H1 (cell line): ENCODE measurements around the gene ITGB4. TPM values are rescaled to one million over a fixed set of nuclear protein-coding genes. Genes with fewer than 3 reads are reported as not detected.

Source experiments
- CTCF ChIA-PET: fragments of 300-600 bp; sonication (Branson Sonifier 250); formaldehyde crosslinking; loops from one replicate; lab custom pipeline; 2021; ENCODE audit not compliant: partially characterized antibody; lab: Charles Lee
- POLR2A ChIA-PET: fragments of 300-600 bp; sonication (Branson Sonifier 250); formaldehyde crosslinking; loops from one replicate; lab custom pipeline; 2021; ENCODE audit warnings: inconsistent platforms; ENCODE audit not compliant: partially characterized antibody; lab: Charles Lee
- DNase-seq, 2 experiments: peaks; one replicate each; pipeline versions ENCODE4 v3.0.0 to v3.0.0-alpha.2; 2010 to 2022; ENCODE audit warnings: low spot score in 2 of 2, low read depth in 1 of 2, mixed read lengths in 1 of 2
- FAIRE-seq: peaks from 2 replicates; lab custom pipeline; 2011; peaks lifted over from hg19 to GRCh38; lab: Jason Lieb, UNC
- H2AFZ ChIP-seq: 2 replicates; pipeline ENCODE4 v1.8.1; 2012; ENCODE audit warnings: low read length, inconsistent platforms
- H2AK5ac ChIP-seq: 2 replicates; pipeline ENCODE4 v1.6.1; 2013; ENCODE audit warnings: low read depth, low read length
- H2BK120ac ChIP-seq: replicated peaks from 2 replicates; pipeline ENCODE3; 2013; ENCODE audit warnings: low read depth, low read length, inconsistent platforms
- H2BK12ac ChIP-seq: 2 replicates; pipeline ENCODE4 v1.6.1; 2013; ENCODE audit warnings: low read depth, low read length
- H2BK15ac ChIP-seq: 2 replicates; pipeline ENCODE4 v1.6.1; 2013; ENCODE audit warnings: low read length
- H2BK20ac ChIP-seq: 2 replicates; pipeline ENCODE4 v1.6.1; 2013; ENCODE audit warnings: low read length
- H2BK5ac ChIP-seq: 2 replicates; pipeline ENCODE4 v1.6.1; 2013; ENCODE audit warnings: low read depth, low read length
- H3K14ac ChIP-seq: 2 replicates; pipeline ENCODE4 v1.6.1; 2013; ENCODE audit warnings: inconsistent platforms; ENCODE audit not compliant: insufficient read length
- H3K18ac ChIP-seq: 2 replicates; pipeline ENCODE4 v1.6.1; 2013; ENCODE audit warnings: low read length; ENCODE audit errors: extremely low read depth
- H3K23ac ChIP-seq: 2 replicates; pipeline ENCODE4 v1.6.1; 2013; ENCODE audit warnings: inconsistent platforms; ENCODE audit not compliant: insufficient read length
- H3K23me2 ChIP-seq: 2 replicates; pipeline ENCODE4 v1.6.1; 2013; ENCODE audit warnings: low read depth, low read length
- H3K27ac ChIP-seq: 2 replicates; pipeline ENCODE4 v1.6.1; 2011; ENCODE audit warnings: low read depth, low read length, inconsistent platforms
- H3K27me3 ChIP-seq, 4 experiments: replicated peaks in 1 of 4; 1 replicate in 1 of 4; 2 replicates in 3 of 4; pipeline versions ENCODE4 v1.6.1 to v1.8.1; 2011 to 2013; ENCODE audit warnings: low read length in 3 of 4, mild to moderate bottlenecking in 3 of 4, inconsistent platforms in 2 of 4, mixed read lengths in 2 of 4, moderate library complexity in 1 of 4; ENCODE audit not compliant: control insufficient read depth in 3 of 4, insufficient read depth in 3 of 4; ENCODE audit errors: extremely low read depth in 1 of 4
- H3K36me3 ChIP-seq, 4 experiments: 2 replicates each; pipeline versions ENCODE4 v1.6.1 to v1.8.1; 2011 to 2013; ENCODE audit warnings: mild to moderate bottlenecking in 4 of 4, low read length in 3 of 4, moderate library complexity in 2 of 4, control low read depth in 1 of 4, inconsistent platforms in 1 of 4; ENCODE audit not compliant: insufficient read depth in 4 of 4, control insufficient read depth in 2 of 4
- H3K4ac ChIP-seq: replicated peaks from 2 replicates; pipeline ENCODE3; 2013; ENCODE audit warnings: low read length, low read depth, mixed read lengths, inconsistent platforms; ENCODE audit not compliant: insufficient read length
- H3K4me1 ChIP-seq, 4 experiments: replicated peaks in 1 of 4; 1 replicate in 1 of 4; 2 replicates in 3 of 4; pipeline versions ENCODE4 v1.6.1 to v1.8.1; 2011 to 2013; ENCODE audit warnings: low read length in 3 of 4, inconsistent platforms in 2 of 4, mixed read lengths in 1 of 4; ENCODE audit not compliant: insufficient read depth in 4 of 4, control insufficient read depth in 3 of 4
- H3K4me2 ChIP-seq, 2 experiments: 2 replicates each; pipeline versions ENCODE4 v1.6.1 to v1.8.1; 2011 to 2013; ENCODE audit warnings: low read depth in 2 of 2, low read length in 2 of 2, control low read depth in 1 of 2, inconsistent platforms in 1 of 2, mild to moderate bottlenecking in 1 of 2; ENCODE audit not compliant: insufficient read depth in 1 of 2
- H3K4me3 ChIP-seq, 4 experiments: fragments of 200-600, 300-600 bp in 1 of 4; sonication (generic), shearing (Covaris generic), sonication (Bioruptor Twin) in 1 of 4; 2 replicates each; pipeline versions ENCODE4 v1.5.1 to v1.8.1; 2011 to 2016; ENCODE audit warnings: low read length in 4 of 4, low read depth in 3 of 4, control low read depth in 2 of 4, inconsistent platforms in 2 of 4, mild to moderate bottlenecking in 2 of 4, mixed read lengths in 1 of 4, moderate library complexity in 1 of 4; ENCODE audit not compliant: insufficient read depth in 2 of 4; ENCODE audit errors: extremely low read depth in 1 of 4
- H3K56ac ChIP-seq: replicated peaks from 2 replicates; pipeline ENCODE3; 2013; ENCODE audit warnings: low read depth, mild to moderate bottlenecking, mixed read lengths, low read length, inconsistent platforms; ENCODE audit not compliant: insufficient read length
- H3K79me1 ChIP-seq: 2 replicates; pipeline ENCODE4 v1.6.1; 2013; ENCODE audit warnings: low read depth, low read length, control low read depth
- H3K79me2 ChIP-seq, 2 experiments: 2 replicates each; pipeline versions ENCODE4 v1.6.1 to v1.8.1; 2012 to 2013; ENCODE audit warnings: low read length in 2 of 2, mild to moderate bottlenecking in 2 of 2, inconsistent platforms in 1 of 2; ENCODE audit not compliant: insufficient read depth in 2 of 2, control insufficient read depth in 1 of 2
- H3K9ac ChIP-seq, 4 experiments: replicated peaks in 1 of 4; 1 replicate in 1 of 4; 2 replicates in 3 of 4; pipeline versions ENCODE4 v1.6.1 to v1.8.1; 2011 to 2013; ENCODE audit warnings: low read depth in 3 of 4, low read length in 3 of 4, control low read depth in 2 of 4, mild to moderate bottlenecking in 2 of 4, moderate library complexity in 2 of 4, inconsistent platforms in 1 of 4; ENCODE audit errors: extremely low read depth in 1 of 4
- H3K9me3 ChIP-seq, 2 experiments: 2 replicates each; pipeline versions ENCODE4 v1.6.1 to v1.8.1; 2012 to 2013; ENCODE audit warnings: mild to moderate bottlenecking in 2 of 2, moderate library complexity in 2 of 2, control low read depth in 1 of 2, inconsistent platforms in 1 of 2, low read depth in 1 of 2, low read length in 1 of 2, mixed read lengths in 1 of 2; ENCODE audit not compliant: insufficient read depth in 2 of 2
- H4K20me1 ChIP-seq, 2 experiments: replicated peaks in 1 of 2; 2 replicates each; pipeline versions ENCODE3 to v1.8.1; 2011 to 2013; ENCODE audit warnings: inconsistent platforms in 2 of 2, low read length in 2 of 2, mild to moderate bottlenecking in 1 of 2; ENCODE audit not compliant: insufficient read depth in 2 of 2, control insufficient read depth in 1 of 2
- H4K5ac ChIP-seq: 2 replicates; pipeline ENCODE4 v1.6.1; 2013; ENCODE audit warnings: low read length, low read depth, mixed read lengths, inconsistent platforms; ENCODE audit not compliant: insufficient read length
- H4K8ac ChIP-seq: 2 replicates; pipeline ENCODE4 v1.8.0; 2013; ENCODE audit warnings: mild to moderate bottlenecking, moderate library complexity, low read length, inconsistent platforms; ENCODE audit not compliant: insufficient read depth; ENCODE audit errors: extremely low read depth
- H4K91ac ChIP-seq: replicated peaks from 2 replicates; pipeline ENCODE3; 2013; ENCODE audit warnings: low read length, mixed read lengths, inconsistent platforms; ENCODE audit not compliant: insufficient read length
- CBX8 ChIP-seq: fragments of 300-800, 300-1000 bp; sonication (generic); IDR thresholded peaks from 2 replicates; pipeline ENCODE4 v1.7.1; 2016; ENCODE audit warnings: low read depth, low read length, borderline replicate concordance
- JUN ChIP-seq: IDR thresholded peaks from 2 replicates; pipeline ENCODE4 v1.6.1; 2011; ENCODE audit warnings: low read depth, mild to moderate bottlenecking, improper control_type of control experiment, low read length
- RFX5 ChIP-seq: IDR thresholded peaks from 2 replicates; pipeline ENCODE4 v1.6.1; 2011; ENCODE audit warnings: low read depth, low read length, improper control_type of control experiment, borderline replicate concordance
- WGBS, 2 experiments: shearing (Covaris generic) in 1 of 2; methylation state at CpG; one replicate each; pipeline versions ENCODE4 v1.1.6 to v1.1.7; 2013 to 2015; ENCODE audit warnings: low lambda C conversion rate in 2 of 2, mixed read lengths in 2 of 2, inconsistent platforms in 1 of 2, low coverage in 1 of 2, missing lambda C conversion rate in 1 of 2; ENCODE audit not compliant: insufficient replicate concordance in 2 of 2, insufficient coverage in 1 of 2, insufficient read length in 1 of 2; ENCODE audit errors: extremely low coverage in 1 of 2, missing lambda C conversion rate in 1 of 2; 5-methylcytosine and 5-hydroxymethylcytosine counted together
- polyA plus RNA-seq, 7 experiments: library from polyadenylated mRNA; depleted of rRNA in 3 of 7; stranded (reverse) in 5 of 7; unstranded in 2 of 7; fragments of >200 nt in 5 of 7; fragments of 200-250 nt in 2 of 7; gene quantifications; 1 replicate in 5 of 7; 2 replicates in 1 of 7; 4 replicates in 1 of 7; pipeline versions ENCODE4 v1.2.1 to v1.2.3, GENCODE V29; 2011 to 2013; ENCODE audit warnings: missing spikeins in 2 of 7, mixed read lengths in 2 of 7
- total RNA-seq: library from RNA; stranded (reverse); fragmentation: NEBNext Ultra II Directional; extraction: Animal tissue kit (Norgen Biotek cat#: 25700); gene quantifications from 2 replicates; pipeline ENCODE4 v1.2.1, GENCODE V29; 2021

The ITGB4 gene
- total and polyA plus RNA-seq, 2 of the 8 experiments (the other 6 are each of a cell fraction or from before 2014, with no cell fraction given), result 5.2 to 5.6 TPM

DNA sequence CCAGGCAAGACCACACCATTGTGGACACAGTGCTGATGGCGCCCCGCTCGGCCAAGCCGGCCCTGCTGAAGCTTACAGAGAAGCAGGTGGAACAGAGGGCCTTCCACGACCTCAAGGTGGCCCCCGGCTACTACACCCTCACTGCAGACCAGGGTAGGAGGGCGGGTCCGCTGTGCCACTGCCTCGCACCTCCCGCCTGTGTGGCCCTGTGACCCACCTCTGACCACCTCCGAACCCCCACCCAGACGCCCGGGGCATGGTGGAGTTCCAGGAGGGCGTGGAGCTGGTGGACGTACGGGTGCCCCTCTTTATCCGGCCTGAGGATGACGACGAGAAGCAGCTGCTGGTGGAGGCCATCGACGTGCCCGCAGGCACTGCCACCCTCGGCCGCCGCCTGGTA lies 21.1 kb downstream of the ITGB4 start:
- Histone ChIP-seq H3K14ac (no peak overlapping the region), H2BK120ac (no peak overlapping the region), H3K4me3 (no peak overlapping the region), H3K4me1 (no peaks in the 10 kb centered on the region), H4K8ac (peak overlapping the region; percentile 79), H3K23me2 (no peaks in the 10 kb centered on the region), H3K79me2 (no peaks in the 10 kb centered on the region), H3K4ac (no peak overlapping the region), H3K18ac (no peak overlapping the region), H3K27ac (no peak overlapping the region), H3K36me3 (no peaks in the 10 kb centered on the region), H2AK5ac (no peak overlapping the region), H3K4me2 (no peak overlapping the region), H2BK5ac (no peak overlapping the region), H3K56ac (no peak overlapping the region), H3K9me3 (no peaks in the 10 kb centered on the region), H4K5ac (no peak overlapping the region), H2BK12ac (no peak overlapping the region), H3K23ac (no peak overlapping the region), H4K91ac (no peak overlapping the region)
- ChIA-PET CTCF (interaction anchor here (0.6 to 12.3 kb wide), 10 partner anchors 11 to 536 kb away, joined by 3 to 312 read pairs (median 4); partner anchors contain the start of gene SMIM5), POLR2A (interaction anchor here (0.6 to 1.7 kb wide), 2 partner anchors 11 to 38 kb away, joined by 3 read pairs; no protein-coding TSS in a partner anchor)
- no peak for DNase-seq
- no peak for FAIRE-seq
- TF ChIP-seq JUN, result no peak
- TF ChIP-seq RFX5, result no peak
- TF ChIP-seq CBX8, result no peak
- TF ChIP-seq, all 59 proteins: peak for 0
- H3K27me3 ChIP-seq, result no peaks in the 10 kb centered on the region
- no peak overlapping the region for H2AFZ ChIP-seq
- no peaks in the 10 kb centered on the region for H3K79me1 ChIP-seq
- peaks cover 0 to 2% of the 10 kb centered on the region in 2 experiments for H4K20me1 ChIP-seq
- WGBS, 2 experiments, result 94% methylated on average over 25 of the region's 25 CpGs; no CpG with 5 or more reads in 1 of the 2 experiments
- no peak overlapping the region for H3K9ac ChIP-seq
- H2BK20ac ChIP-seq, result no peak overlapping the region
- no peak overlapping the region for H2BK15ac ChIP-seq
